Activated CD8-positive, alpha-beta memory T cell treated with anti-CD3 and anti-CD28 coated beads, Interleukin-2, amount 10 ng/mL, durations not matched to agents 7 days and 5 days (primary cell): ENCODE data around the gene IRAG1. TPM values are rescaled to one million over a fixed set of nuclear protein-coding genes. Genes with fewer than 3 reads are reported as not detected.
"Not testable (repeated sequence)": the region's sequence is repeated elsewhere in the genome, so short reads cannot be mapped to it uniquely, and the experiment has no call there.

Experiments
- ATAC-seq: fragments of 150-1000 bp; cut with Tn5 transposase; one replicate; pipeline ENCODE4 v1.10.0; 2021; ENCODE audit warnings: moderate library complexity
- CTCF ChIA-PET: fragments of 350-600 bp; sonication (Branson Sonifier 250); formaldehyde crosslinking; loops from one replicate; lab custom pipeline; 2021; ENCODE audit warnings: antibody characterized with exemption; lab: Charles Lee
- DNase-seq: peaks from one replicate; pipeline ENCODE4 v3.0.0-alpha.2; 2020
- H3K27ac Mint-ChIP-seq: one replicate; pipeline ENCODE4 v1.8.0; 2021; ENCODE audit warnings: mild to moderate bottlenecking, mixed read lengths
- H3K27me3 Mint-ChIP-seq: one replicate; pipeline ENCODE4 v1.8.0; 2021; ENCODE audit warnings: mixed read lengths
- H3K36me3 Mint-ChIP-seq: one replicate; pipeline ENCODE4 v1.8.0; 2021; ENCODE audit warnings: mild to moderate bottlenecking, mixed read lengths
- H3K4me1 Mint-ChIP-seq: one replicate; pipeline ENCODE4 v1.8.0; 2021; ENCODE audit warnings: mixed read lengths
- H3K4me3 Mint-ChIP-seq: one replicate; pipeline ENCODE4 v1.8.0; 2021; ENCODE audit warnings: mild to moderate bottlenecking, moderate library complexity, mixed read lengths
- H3K9me3 Mint-ChIP-seq: one replicate; pipeline ENCODE4 v1.8.0; 2022; ENCODE audit warnings: low read depth, mixed read lengths
- total RNA-seq, 2 experiments: library from RNA; stranded (reverse); gene quantifications; one replicate each; pipeline ENCODE4 v1.2.3, GENCODE V29; 2021

Gene IRAG1
- total RNA-seq, 2 experiments from 2014 or later = not detected

- peaks cover 12% of the 10 kb centered on the region for H3K27me3 Mint-ChIP-seq
- ATAC-seq (no peak), DNase-seq (no peak)
- H3K4me3 Mint-ChIP-seq = no peak overlapping the region
- H3K36me3 Mint-ChIP-seq = no peaks in the 10 kb centered on the region
- CTCF ChIA-PET = no interaction called here
- no peaks in the 10 kb centered on the region for H3K4me1 Mint-ChIP-seq
- no peaks in the 10 kb centered on the region for H3K9me3 Mint-ChIP-seq
- H3K27ac Mint-ChIP-seq = no peak overlapping the region
These were observed 2.3 kb upstream of the IRAG1 start for GRCh38 chr11:10695833-10696232.

- DNase-seq (no peak), ATAC-seq (no peak)
- Mint-ChIP-seq H3K27me3 (peaks cover 10% of the 10 kb centered on the region), H3K36me3 (no peaks in the 10 kb centered on the region), H3K4me3 (no peak overlapping the region), H3K27ac (no peak overlapping the region), H3K9me3 (no peaks in the 10 kb centered on the region), H3K4me1 (no peaks in the 10 kb centered on the region)
- CTCF ChIA-PET = no interaction called here
These were observed 1.1 kb upstream of the IRAG1 start for GRCh38 chr11:10694486-10695239.

DNA sequence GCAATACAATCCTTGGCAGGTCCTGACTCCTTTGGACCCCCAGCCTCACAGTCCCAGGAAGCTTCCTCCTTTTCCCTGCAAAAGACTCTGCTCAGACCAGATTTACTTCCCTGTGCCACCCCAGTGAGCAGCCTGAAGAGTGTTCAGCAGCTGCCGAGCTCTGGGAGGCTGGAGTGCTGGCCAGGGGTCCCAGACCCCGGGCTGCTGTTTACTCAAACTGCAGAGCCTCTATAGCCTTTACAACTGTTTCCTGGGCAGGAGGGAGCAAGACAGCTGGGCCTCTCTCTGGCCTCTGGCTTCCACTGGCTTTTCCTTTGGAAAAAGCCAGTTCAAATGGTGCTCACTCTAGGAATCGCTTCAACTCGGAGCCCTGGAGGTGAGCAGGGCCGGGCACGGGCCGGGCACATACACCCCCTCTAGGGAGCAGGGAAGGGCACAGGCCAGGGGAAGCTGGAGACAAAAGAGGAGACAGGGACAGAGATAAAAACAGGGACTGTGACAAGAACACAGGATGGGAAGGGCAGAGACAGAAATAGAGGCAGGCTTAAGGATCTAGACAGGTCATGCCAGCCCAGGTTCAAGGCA lies 932 bp downstream of the IRAG1 start:
- Mint-ChIP-seq H3K36me3 (no peaks in the 10 kb centered on the region), H3K9me3 (no peaks in the 10 kb centered on the region), H3K4me3 (no peak overlapping the region), H3K27ac (no peak overlapping the region), H3K4me1 (no peaks in the 10 kb centered on the region), H3K27me3 (peaks cover 10% of the 10 kb centered on the region)
- CTCF ChIA-PET = no interaction called here
- DNase-seq (no peak), ATAC-seq (no peak)

- CTCF ChIA-PET = interaction anchor here (0.5 kb wide), 1 partner anchor 190 kb away, joined by 4 read pairs; no protein-coding TSS in a partner anchor
- Mint-ChIP-seq H3K27me3 (peaks cover 4% of the 10 kb centered on the region), H3K27ac (no peak overlapping the region), H3K4me3 (no peak overlapping the region), H3K9me3 (no peaks in the 10 kb centered on the region), H3K4me1 (no peaks in the 10 kb centered on the region), H3K36me3 (no peaks in the 10 kb centered on the region)
- DNase-seq = no peak
- peak; percentile 12 for ATAC-seq
These were observed 5.2 kb downstream of the IRAG1 start for GRCh38 chr11:10688401-10688800.

GRCh38 chr11:10686311-10686710 lies 7.2 kb downstream of the IRAG1 start:
- Mint-ChIP-seq H3K36me3 (no peaks in the 10 kb centered on the region), H3K27ac (no peak overlapping the region), H3K4me3 (no peak overlapping the region), H3K27me3 (peaks cover 4% of the 10 kb centered on the region), H3K9me3 (no peaks in the 10 kb centered on the region), H3K4me1 (no peaks in the 10 kb centered on the region)
- ATAC-seq (no peak), DNase-seq (no peak)
- CTCF ChIA-PET = no interaction called here

DNA sequence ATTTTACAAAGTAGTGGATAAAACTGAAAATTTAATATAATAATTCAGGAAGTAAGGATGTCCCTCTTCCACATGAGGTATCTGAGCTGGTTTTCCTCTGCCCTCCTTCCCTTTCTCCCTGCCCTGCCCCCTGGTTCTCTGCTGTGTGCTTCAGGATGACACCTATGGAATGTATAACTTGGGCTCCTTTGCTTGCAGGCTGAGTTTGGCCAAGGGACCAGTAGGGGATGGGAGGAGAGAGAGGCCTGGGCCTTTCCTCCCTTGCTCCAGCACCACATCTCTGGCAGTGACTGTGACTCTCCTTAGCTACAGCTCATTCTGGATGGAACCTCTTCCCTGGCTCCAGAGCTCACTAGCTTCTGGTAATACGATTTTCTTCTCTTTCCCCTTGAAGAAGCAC lies 10.1 kb downstream of the IRAG1 start:
- H3K4me1 Mint-ChIP-seq = no peaks in the 10 kb centered on the region
- no peaks in the 10 kb centered on the region for H3K9me3 Mint-ChIP-seq

GRCh38 chr11:10680956-10681487 lies 12.5 kb downstream of the IRAG1 start:
- Mint-ChIP-seq H3K9me3 (no peaks in the 10 kb centered on the region), H3K27ac (no peak overlapping the region), H3K27me3 (peaks cover 37% of the 10 kb centered on the region), H3K4me1 (no peaks in the 10 kb centered on the region), H3K36me3 (no peaks in the 10 kb centered on the region), H3K4me3 (no peak overlapping the region)
- CTCF ChIA-PET = no interaction called here
- no peak for ATAC-seq
- DNase-seq = no peak

More for the DNA sequence above, 10.1 kb downstream of the IRAG1 start:
- no peak for ATAC-seq
- no peak overlapping the region for H3K4me3 Mint-ChIP-seq
- H3K27me3 Mint-ChIP-seq = peaks cover 21% of the 10 kb centered on the region
- H3K36me3 Mint-ChIP-seq = no peaks in the 10 kb centered on the region
- CTCF ChIA-PET = interaction anchor here (1.1 kb wide), 1 partner anchor 58 kb away, joined by 3 read pairs; no protein-coding TSS in a partner anchor
- DNase-seq = no peak
- no peak overlapping the region for H3K27ac Mint-ChIP-seq

DNA sequence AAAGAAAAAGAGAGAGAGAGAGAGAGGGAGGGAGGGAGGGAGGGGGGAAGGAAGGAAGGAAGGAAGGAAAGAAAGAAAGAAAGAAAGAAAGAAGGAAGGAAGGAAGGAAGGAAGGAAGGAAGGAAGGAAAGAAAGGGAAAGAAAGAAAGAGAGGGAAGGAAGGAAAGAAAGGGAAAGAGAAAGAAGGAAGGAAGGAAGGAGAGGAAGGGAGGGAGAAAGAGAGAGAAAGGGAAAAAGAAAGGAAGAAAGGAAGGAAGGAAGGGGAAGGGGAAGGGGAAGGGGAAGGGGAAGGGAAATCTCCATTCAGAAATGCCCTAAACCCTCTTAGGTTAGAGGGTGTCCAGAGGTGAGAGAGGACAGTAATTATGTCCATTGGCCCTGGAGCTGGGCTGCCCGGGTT lies 13.3 kb downstream of the IRAG1 start:
- H3K27ac Mint-ChIP-seq, H3K36me3 Mint-ChIP-seq, CTCF ChIA-PET, H3K9me3 Mint-ChIP-seq, DNase-seq, H3K4me1 Mint-ChIP-seq, ATAC-seq, H3K4me3 Mint-ChIP-seq: not testable (repeated sequence)
- H3K27me3 Mint-ChIP-seq = peaks cover 41% of the 10 kb centered on the region

DNA sequence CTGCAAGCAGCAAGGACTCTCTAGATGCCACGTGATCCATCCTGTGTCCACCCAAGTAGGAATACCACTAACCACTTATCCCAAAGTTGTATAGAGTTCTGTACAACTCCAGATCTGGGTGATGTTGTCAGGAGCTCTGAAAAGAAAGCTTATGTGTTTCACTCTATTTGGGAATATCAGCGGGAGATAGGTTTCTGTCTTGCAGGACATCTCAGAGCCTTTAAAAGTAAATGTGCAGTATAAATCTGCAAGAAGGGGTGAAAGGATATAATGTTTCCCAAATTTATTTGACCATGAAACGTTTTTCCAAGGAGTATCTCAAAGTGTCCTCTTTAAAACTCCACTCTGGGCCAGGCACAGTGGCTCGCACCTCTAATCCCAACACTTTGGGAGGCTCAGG lies 13.9 kb downstream of the IRAG1 start:
- Mint-ChIP-seq H3K9me3 (no peaks in the 10 kb centered on the region), H3K36me3 (no peaks in the 10 kb centered on the region), H3K4me3 (no peak overlapping the region), H3K27ac (no peak overlapping the region), H3K4me1 (no peaks in the 10 kb centered on the region), H3K27me3 (peaks cover 46% of the 10 kb centered on the region)
- no peak for DNase-seq
- ATAC-seq = no peak
- CTCF ChIA-PET = no interaction called here

- Mint-ChIP-seq H3K27ac (no peak overlapping the region), H3K4me3 (no peak overlapping the region), H3K27me3 (peaks cover 61% of the 10 kb centered on the region), H3K9me3 (no peaks in the 10 kb centered on the region), H3K36me3 (no peaks in the 10 kb centered on the region), H3K4me1 (no peaks in the 10 kb centered on the region)
- CTCF ChIA-PET = no interaction called here
- DNase-seq (no peak), ATAC-seq (no peak)
These were observed 15.5 kb downstream of the IRAG1 start for GRCh38 chr11:10678101-10678500.

GRCh38 chr11:10676919-10677318 lies 16.6 kb downstream of the IRAG1 start:
- no peaks in the 10 kb centered on the region for H3K36me3 Mint-ChIP-seq
- no peak overlapping the region for H3K4me3 Mint-ChIP-seq
- peaks cover 72% of the 10 kb centered on the region for H3K27me3 Mint-ChIP-seq
- CTCF ChIA-PET = no interaction called here
- H3K4me1 Mint-ChIP-seq = no peaks in the 10 kb centered on the region
- no peaks in the 10 kb centered on the region for H3K9me3 Mint-ChIP-seq
- ATAC-seq = no peak
- H3K27ac Mint-ChIP-seq = no peak overlapping the region
- DNase-seq = no peak

DNA sequence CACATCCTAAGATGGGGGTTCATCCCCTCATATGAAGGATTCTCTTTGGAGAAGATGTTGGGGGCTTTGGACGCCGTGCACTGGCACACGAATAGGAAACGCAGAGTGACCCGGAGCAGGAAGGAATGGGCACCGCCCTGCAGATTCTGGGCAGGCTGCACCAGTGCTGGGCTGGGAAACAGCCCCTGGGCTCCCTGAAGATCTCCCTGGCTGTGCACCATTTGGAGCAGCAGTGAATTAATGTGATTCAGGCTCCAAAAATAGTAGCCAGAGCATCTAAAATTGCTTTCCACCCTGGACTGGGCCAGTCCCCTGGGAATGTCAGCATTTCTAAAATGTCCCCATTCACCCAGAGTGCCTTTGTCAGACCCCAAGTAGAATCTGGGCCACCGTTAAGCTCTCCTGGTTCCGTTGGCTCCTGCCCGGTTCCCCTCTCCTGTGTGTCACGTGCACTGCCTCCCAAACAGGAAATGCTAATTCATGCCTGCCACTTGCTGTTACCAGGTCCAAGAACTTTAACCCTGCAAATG lies 18.6 kb downstream of the IRAG1 start:
- Mint-ChIP-seq H3K4me3 (no peak overlapping the region), H3K4me1 (no peaks in the 10 kb centered on the region), H3K36me3 (no peaks in the 10 kb centered on the region), H3K27ac (no peak overlapping the region), H3K27me3 (peaks cover 71% of the 10 kb centered on the region), H3K9me3 (no peaks in the 10 kb centered on the region)
- no peak for ATAC-seq
- CTCF ChIA-PET = interaction anchor here (1.0 kb wide), 1 partner anchor 261 kb away, joined by 5 read pairs; no protein-coding TSS in a partner anchor
- DNase-seq = no peak

DNA sequence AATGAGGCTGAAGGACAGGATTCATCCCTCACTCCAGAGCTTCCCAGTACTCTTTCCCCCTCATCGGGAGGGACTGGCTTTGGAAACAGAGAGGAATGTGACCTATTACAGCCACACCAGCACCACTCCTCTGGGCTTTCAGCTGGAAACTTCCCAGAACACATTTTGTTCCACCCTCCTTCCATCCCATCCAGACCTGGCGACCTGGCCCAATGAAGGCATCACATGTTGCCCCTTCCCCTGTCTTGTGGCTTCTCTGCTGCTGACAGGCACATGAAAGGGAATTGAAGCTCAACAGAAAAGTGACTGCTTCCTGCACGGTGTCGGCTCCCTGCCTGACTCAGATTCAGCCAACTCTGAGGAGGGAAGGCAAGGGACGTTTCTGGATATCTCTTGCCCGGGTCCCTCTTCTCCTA lies 19.1 kb downstream of the IRAG1 start:
- ATAC-seq (no peak), DNase-seq (no peak)
- H3K27ac Mint-ChIP-seq = no peak overlapping the region
- no peaks in the 10 kb centered on the region for H3K4me1 Mint-ChIP-seq
- CTCF ChIA-PET = interaction anchor here (0.8 to 1.0 kb wide), 2 partner anchors 261 to 308 kb away, joined by 3 to 5 read pairs; no protein-coding TSS in a partner anchor
- no peaks in the 10 kb centered on the region for H3K9me3 Mint-ChIP-seq
- no peak overlapping the region for H3K4me3 Mint-ChIP-seq
- H3K27me3 Mint-ChIP-seq = peaks cover 73% of the 10 kb centered on the region
- H3K36me3 Mint-ChIP-seq = no peaks in the 10 kb centered on the region
